HepG2 (cell line): ENCODE results near the gene BCL2L11. TPM values are rescaled to one million over a fixed set of nuclear protein-coding genes. Genes with fewer than 3 reads are reported as not detected.
A peak's percentile ranks its signal among the peaks of the same experiment; 100 is the strongest.

Source experiments
- ATM ChIP-seq: fragments of 450-650 bp; IDR thresholded peaks from 2 replicates; pipeline ENCODE4 v1.7.1; 2017; ENCODE audit warnings: mild to moderate bottlenecking, borderline replicate concordance
- CREBL2 ChIP-seq: sonication (generic); formaldehyde crosslinking; IDR thresholded peaks from 2 replicates; pipeline ENCODE4 v1.8.1; 2023; ENCODE audit warnings: missing genetic modification reagents, mild to moderate bottlenecking, borderline replicate concordance
- ESRRA ChIP-seq: sonication (generic); formaldehyde crosslinking; IDR thresholded peaks from 2 replicates; pipeline ENCODE4 v1.5.1; 2020; ENCODE audit warnings: mild to moderate bottlenecking, low read depth, missing genetic modification reagents
- GLI4 ChIP-seq: sonication (generic); formaldehyde crosslinking; IDR thresholded peaks from 2 replicates; pipeline ENCODE4 v1.5.1; 2020; ENCODE audit warnings: missing genetic modification reagents, mild to moderate bottlenecking, moderate library complexity, borderline replicate concordance
- HNF4A ChIP-seq: sonication (generic); formaldehyde crosslinking; IDR thresholded peaks from 2 replicates; pipeline ENCODE4 v1.4.0; 2020; ENCODE audit warnings: missing genetic modification reagents
- ISL2 ChIP-seq: sonication (generic); formaldehyde crosslinking; IDR thresholded peaks from 2 replicates; pipeline ENCODE4 v1.5.0; 2020; ENCODE audit warnings: missing genetic modification reagents
- KDM4B ChIP-seq: sonication (generic); formaldehyde crosslinking; IDR thresholded peaks from 2 replicates; pipeline ENCODE4 v1.4.0; 2020; ENCODE audit warnings: missing genetic modification reagents
- KMT2A ChIP-seq: sonication (generic); formaldehyde crosslinking; IDR thresholded peaks from 2 replicates; pipeline ENCODE4 v1.4.0; 2020; ENCODE audit warnings: missing genetic modification reagents
- MATR3 ChIP-seq: sonication (generic); formaldehyde crosslinking; IDR thresholded peaks from 2 replicates; pipeline ENCODE4 v1.4.0; 2020; ENCODE audit warnings: missing genetic modification reagents
- MED8 ChIP-seq: sonication (generic); formaldehyde crosslinking; IDR thresholded peaks from 2 replicates; pipeline ENCODE4 v1.8.1; 2023; ENCODE audit warnings: mild to moderate bottlenecking, missing genetic modification reagents; ENCODE audit not compliant: insufficient replicate concordance
- MXI1 ChIP-seq: IDR thresholded peaks from 3 replicates; pipeline ENCODE4 v1.6.1; 2012; ENCODE audit warnings: low read depth, low read length, inconsistent platforms, borderline replicate concordance
- NR2F2 ChIP-seq: IDR thresholded peaks from 2 replicates; pipeline ENCODE4 v1.6.1; 2012; ENCODE audit warnings: low read depth, inconsistent platforms, borderline replicate concordance
- POGZ ChIP-seq: sonication (generic); formaldehyde crosslinking; IDR thresholded peaks from 2 replicates; pipeline ENCODE4 v1.4.0; 2020; ENCODE audit warnings: mild to moderate bottlenecking, missing genetic modification reagents
- ZBTB33 ChIP-seq: sonication (generic); formaldehyde crosslinking; IDR thresholded peaks from 2 replicates; pipeline ENCODE4 v1.4.0; 2020; ENCODE audit warnings: missing genetic modification reagents
- ZBTB34 ChIP-seq: sonication (generic); formaldehyde crosslinking; IDR thresholded peaks from 2 replicates; pipeline ENCODE4 v1.8.0; 2022; ENCODE audit warnings: mild to moderate bottlenecking, missing genetic modification reagents
- ZMYM4 ChIP-seq: sonication (generic); formaldehyde crosslinking; IDR thresholded peaks from 2 replicates; pipeline ENCODE4 v1.8.1; 2023; ENCODE audit warnings: mild to moderate bottlenecking, missing genetic modification reagents
- ZNF737 ChIP-seq: sonication (generic); formaldehyde crosslinking; IDR thresholded peaks from 2 replicates; pipeline ENCODE4 v1.5.0; 2020; ENCODE audit warnings: missing genetic modification reagents, mild to moderate bottlenecking, borderline replicate concordance
- polyA plus RNA-seq, 8 experiments: library from polyadenylated mRNA; depleted of rRNA in 3 of 8; stranded (reverse) in 7 of 8; unstranded in 1 of 8; fragments of >200 nt; fragmentation: Illumina TruSeq in 4 of 8; extraction: Trizol in 4 of 8; gene quantifications; 2 replicates each; pipeline versions ENCODE4 v1.2.1 to v1.2.3, GENCODE V29; 2011 to 2016; ENCODE audit warnings: low read depth in 4 of 8, missing spikeins in 1 of 8, mixed read lengths in 1 of 8; ENCODE audit not compliant: insufficient read depth in 1 of 8
- total RNA-seq, 5 experiments: library from RNA; depleted of rRNA; stranded (reverse); fragments of >200 nt; fragmentation: Illumina TruSeq; extraction: Trizol; gene quantifications; 2 replicates each; pipeline ENCODE4 v1.2.3, GENCODE V29; 2016; ENCODE audit warnings: low read depth in 1 of 5
- TF ChIP-seq, protein P1 (sequence below): sonication (generic); formaldehyde crosslinking; IDR thresholded peaks from 2 replicates; pipeline ENCODE4 v1.5.0; 2020; ENCODE audit warnings: mild to moderate bottlenecking, missing genetic modification reagents, borderline replicate concordance
- TF ChIP-seq, protein P2 (sequence below): sonication (generic); formaldehyde crosslinking; IDR thresholded peaks from 2 replicates; pipeline ENCODE4 v1.4.0; 2020; ENCODE audit warnings: low read depth, missing genetic modification reagents

The BCL2L11 gene
- total and polyA plus RNA-seq, 2 of the 13 experiments (the other 11 are each of a cell fraction or from before 2014, with no cell fraction given) = 6.1 to 9.7 TPM

DNA sequence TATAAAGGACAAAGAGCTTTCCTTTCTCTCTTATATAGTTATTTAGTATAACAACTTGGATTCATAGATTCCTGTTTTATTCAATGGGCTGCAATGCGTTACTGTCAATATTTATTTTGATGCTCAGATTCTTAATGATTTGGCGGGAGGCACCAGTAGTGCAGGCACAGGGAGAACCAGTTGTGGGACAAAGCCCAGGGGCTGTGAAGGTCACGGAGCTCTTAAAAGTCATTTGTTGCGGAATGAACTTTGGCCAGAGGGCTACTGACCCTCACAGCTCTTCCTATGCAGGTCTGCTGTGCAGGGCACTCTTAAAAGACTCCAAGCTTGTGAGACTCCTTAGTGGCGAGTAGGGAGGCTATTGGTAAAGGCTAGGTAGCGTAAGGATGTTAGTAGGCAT is 34.0 kb downstream of the BCL2L11 start (continued):
- peak; percentile 98 for TF ChIP-seq ZBTB33 (CRISPR knock-in tag)
- TF ChIP-seq HNF4A (CRISPR knock-in tag) = peak; percentile 88
- TF ChIP-seq KDM4B = no peak
- TF ChIP-seq POGZ = 0 out of 2 replicates have a peak, but pooled peaks have one; percentile 25
- TF ChIP-seq ISL2 (CRISPR knock-in tag) = no peak
- peak; percentile 98 for TF ChIP-seq ESRRA (CRISPR knock-in tag)
- 0 out of 2 replicates have a peak, but pooled peaks have one; percentile 26 for TF ChIP-seq NR2F2
- peak; percentile 59; the same call in 1 of the 2 replicates for TF ChIP-seq ZMYM4 (CRISPR knock-in tag)
- no peak for TF ChIP-seq MXI1
- TF ChIP-seq MED8 = no peak
- TF ChIP-seq ZNF737 (CRISPR knock-in tag) = no peak
- TF ChIP-seq CREBL2 (CRISPR knock-in tag) = no peak
- TF ChIP-seq ATM = no peak
- TF ChIP-seq KMT2A (CRISPR knock-in tag) = 0 out of 2 replicates have a peak, but pooled peaks have one; percentile 31
- no peak for TF ChIP-seq ZBTB34 (CRISPR knock-in tag)
- no peak for TF ChIP-seq MATR3 (CRISPR knock-in tag)
- TF ChIP-seq, protein P1, sequence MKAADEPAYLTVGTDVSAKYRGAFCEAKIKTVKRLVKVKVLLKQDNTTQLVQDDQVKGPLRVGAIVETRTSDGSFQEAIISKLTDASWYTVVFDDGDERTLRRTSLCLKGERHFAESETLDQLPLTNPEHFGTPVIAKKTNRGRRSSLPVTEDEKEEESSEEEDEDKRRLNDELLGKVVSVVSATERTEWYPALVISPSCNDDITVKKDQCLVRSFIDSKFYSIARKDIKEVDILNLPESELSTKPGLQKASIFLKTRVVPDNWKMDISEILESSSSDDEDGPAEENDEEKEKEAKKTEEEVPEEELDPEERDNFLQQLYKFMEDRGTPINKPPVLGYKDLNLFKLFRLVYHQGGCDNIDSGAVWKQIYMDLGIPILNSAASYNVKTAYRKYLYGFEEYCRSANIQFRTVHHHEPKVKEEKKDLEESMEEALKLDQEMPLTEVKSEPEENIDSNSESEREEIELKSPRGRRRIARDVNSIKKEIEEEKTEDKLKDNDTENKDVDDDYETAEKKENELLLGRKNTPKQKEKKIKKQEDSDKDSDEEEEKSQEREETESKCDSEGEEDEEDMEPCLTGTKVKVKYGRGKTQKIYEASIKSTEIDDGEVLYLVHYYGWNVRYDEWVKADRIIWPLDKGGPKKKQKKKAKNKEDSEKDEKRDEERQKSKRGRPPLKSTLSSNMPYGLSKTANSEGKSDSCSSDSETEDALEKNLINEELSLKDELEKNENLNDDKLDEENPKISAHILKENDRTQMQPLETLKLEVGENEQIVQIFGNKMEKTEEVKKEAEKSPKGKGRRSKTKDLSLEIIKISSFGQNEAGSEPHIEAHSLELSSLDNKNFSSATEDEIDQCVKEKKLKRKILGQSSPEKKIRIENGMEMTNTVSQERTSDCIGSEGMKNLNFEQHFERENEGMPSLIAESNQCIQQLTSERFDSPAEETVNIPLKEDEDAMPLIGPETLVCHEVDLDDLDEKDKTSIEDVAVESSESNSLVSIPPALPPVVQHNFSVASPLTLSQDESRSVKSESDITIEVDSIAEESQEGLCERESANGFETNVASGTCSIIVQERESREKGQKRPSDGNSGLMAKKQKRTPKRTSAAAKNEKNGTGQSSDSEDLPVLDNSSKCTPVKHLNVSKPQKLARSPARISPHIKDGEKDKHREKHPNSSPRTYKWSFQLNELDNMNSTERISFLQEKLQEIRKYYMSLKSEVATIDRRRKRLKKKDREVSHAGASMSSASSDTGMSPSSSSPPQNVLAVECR (CRISPR knock-in tag) = no peak
- no peak for TF ChIP-seq GLI4 (CRISPR knock-in tag)
- TF ChIP-seq, protein P2, sequence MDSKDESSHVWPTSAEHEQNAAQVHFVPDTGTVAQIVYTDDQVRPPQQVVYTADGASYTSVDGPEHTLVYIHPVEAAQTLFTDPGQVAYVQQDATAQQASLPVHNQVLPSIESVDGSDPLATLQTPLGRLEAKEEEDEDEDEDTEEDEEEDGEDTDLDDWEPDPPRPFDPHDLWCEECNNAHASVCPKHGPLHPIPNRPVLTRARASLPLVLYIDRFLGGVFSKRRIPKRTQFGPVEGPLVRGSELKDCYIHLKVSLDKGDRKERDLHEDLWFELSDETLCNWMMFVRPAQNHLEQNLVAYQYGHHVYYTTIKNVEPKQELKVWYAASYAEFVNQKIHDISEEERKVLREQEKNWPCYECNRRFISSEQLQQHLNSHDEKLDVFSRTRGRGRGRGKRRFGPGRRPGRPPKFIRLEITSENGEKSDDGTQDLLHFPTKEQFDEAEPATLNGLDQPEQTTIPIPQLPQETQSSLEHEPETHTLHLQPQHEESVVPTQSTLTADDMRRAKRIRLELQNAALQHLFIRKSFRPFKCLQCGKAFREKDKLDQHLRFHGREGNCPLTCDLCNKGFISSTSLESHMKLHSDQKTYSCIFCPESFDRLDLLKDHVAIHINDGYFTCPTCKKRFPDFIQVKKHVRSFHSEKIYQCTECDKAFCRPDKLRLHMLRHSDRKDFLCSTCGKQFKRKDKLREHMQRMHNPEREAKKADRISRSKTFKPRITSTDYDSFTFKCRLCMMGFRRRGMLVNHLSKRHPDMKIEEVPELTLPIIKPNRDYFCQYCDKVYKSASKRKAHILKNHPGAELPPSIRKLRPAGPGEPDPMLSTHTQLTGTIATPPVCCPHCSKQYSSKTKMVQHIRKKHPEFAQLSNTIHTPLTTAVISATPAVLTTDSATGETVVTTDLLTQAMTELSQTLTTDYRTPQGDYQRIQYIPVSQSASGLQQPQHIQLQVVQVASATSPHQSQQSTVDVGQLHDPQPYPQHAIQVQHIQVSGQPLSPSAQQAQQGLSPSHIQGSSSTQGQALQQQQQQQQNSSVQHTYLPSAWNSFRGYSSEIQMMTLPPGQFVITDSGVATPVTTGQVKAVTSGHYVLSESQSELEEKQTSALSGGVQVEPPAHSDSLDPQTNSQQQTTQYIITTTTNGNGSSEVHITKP (CRISPR knock-in tag) = no peak
